Colonic mucosa (tissue), 4 donors: Measurements from ENCODE around the gene TET1. TPM values are rescaled to one million over a fixed set of nuclear protein-coding genes. Genes with fewer than 3 reads are reported as not detected.

Experiments
- DNase-seq: peaks from one replicate; pipeline ENCODE4 v3.0.0-alpha.2; 2020
- H3K27ac ChIP-seq: fragments of 200-600 bp; one replicate; pipeline ENCODE4 v1.8.0; 2021
- H3K27me3 ChIP-seq: fragments of 200-600 bp; one replicate; pipeline ENCODE4 v1.8.0; 2021
- H3K36me3 ChIP-seq: fragments of 200-600 bp; one replicate; pipeline ENCODE4 v1.8.0; 2021
- H3K4me1 ChIP-seq: fragments of 200-600 bp; one replicate; pipeline ENCODE4 v1.8.0; 2021; ENCODE audit warnings: mild to moderate bottlenecking
- H3K4me3 ChIP-seq: fragments of 200-600 bp; one replicate; pipeline ENCODE4 v1.8.0; 2021
- H3K9ac ChIP-seq, 2 donors: one replicate each; pipeline ENCODE4 v1.7.0; 2013; ENCODE audit warnings: control low read depth in 2 of 2, low read depth in 2 of 2, low read length in 2 of 2
- H3K9me3 ChIP-seq: fragments of 200-600 bp; one replicate; pipeline ENCODE4 v1.8.0; 2021
- CTCF ChIP-seq: fragments of 200-600 bp; IDR thresholded peaks from one replicate; pipeline ENCODE4 v1.8.0; 2022; ENCODE audit warnings: antibody characterized with exemption, mild to moderate bottlenecking
- intact Hi-C: fragments of 100-400 bp; cut with DNase I; formaldehyde crosslinking; loops from one replicate; pipeline ENCODE4 v1.14.1; 2022
- total RNA-seq, 2 donors: library from RNA; stranded (reverse); fragmentation: NEBNext Ultra II Directional in 1 of 2; extraction: Animal tissue kit (Norgen Biotek cat#: 25700) in 1 of 2; gene quantifications; one replicate each; pipeline ENCODE4 v1.2.1, GENCODE V29; 2021
- donor health status: healthy.
- donor health status: DM: no; HTN: no; CAD: no.
- donor health status: DM: no; HTN: no; CAD: no.

Gene TET1
- total RNA-seq, 2 donors from 2014 or later, result 0.57 to 1.1 TPM

- Histone ChIP-seq H3K27me3 (no peaks in the 10 kb centered on the region), H3K9ac (no peak overlapping the region), H3K4me3 (no peak overlapping the region), H3K27ac (no peak overlapping the region), H3K4me1 (no peaks in the 10 kb centered on the region), H3K9me3 (no peaks in the 10 kb centered on the region), H3K36me3 (no peaks in the 10 kb centered on the region)
- intact Hi-C loops, result no loop called here
- no peak for TF ChIP-seq CTCF
- DNase-seq, result no peak
These were observed 26.6 kb downstream of the TET1 start for GRCh38 chr10:68586606-68587305.

DNA sequence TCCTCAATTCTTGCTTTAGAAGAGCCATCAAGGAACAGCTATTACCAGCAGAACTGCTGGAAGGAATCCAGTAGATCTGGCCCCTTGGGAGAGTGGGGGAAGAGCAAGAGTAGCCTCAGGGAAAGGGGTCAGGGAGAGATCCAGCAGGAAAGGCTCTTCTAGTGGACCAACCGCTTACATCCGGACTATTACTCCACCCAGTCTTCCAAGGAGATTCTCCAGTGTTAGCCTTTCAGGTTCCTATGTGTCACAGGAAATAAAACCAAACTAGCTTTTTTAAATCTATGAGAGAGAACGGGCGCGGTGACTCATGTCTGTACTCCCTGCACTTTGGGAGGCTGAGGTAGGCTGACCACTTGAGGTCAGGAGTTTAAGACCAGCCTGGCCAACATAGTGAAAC lies 34.3 kb downstream of the TET1 start:
- Histone ChIP-seq H3K27me3 (no peaks in the 10 kb centered on the region), H3K27ac (no peak overlapping the region), H3K4me3 (no peak overlapping the region), H3K4me1 (no peaks in the 10 kb centered on the region), H3K9me3 (no peaks in the 10 kb centered on the region), H3K9ac (no peak overlapping the region), H3K36me3 (no peaks in the 10 kb centered on the region)
- intact Hi-C loops, result no loop called here
- DNase-seq, result no peak
- TF ChIP-seq CTCF, result no peak

DNA sequence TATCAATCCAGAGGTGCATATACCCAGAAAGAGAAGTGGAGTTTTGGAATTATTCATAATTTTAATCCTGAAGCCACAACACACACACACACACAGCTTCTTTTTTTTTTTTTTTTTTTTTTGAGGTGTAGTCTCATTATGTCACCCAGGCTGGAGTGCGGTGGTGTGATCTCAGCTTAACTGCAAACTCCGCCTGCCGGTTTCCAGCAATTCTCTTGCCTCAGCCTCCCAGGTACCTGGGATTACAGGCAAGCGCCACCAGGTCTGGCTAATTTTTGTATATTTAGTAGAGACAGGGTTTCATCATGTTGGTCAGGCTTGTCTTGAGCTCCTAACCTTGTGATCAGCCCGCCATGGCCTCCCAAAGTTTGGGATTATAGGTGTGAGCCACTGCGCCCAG lies 35.4 kb downstream of the TET1 start:
- TF ChIP-seq CTCF, result no peak
- no peak overlapping the region for H3K4me3 ChIP-seq
- intact Hi-C loops, result no loop called here
- no peak overlapping the region for H3K27ac ChIP-seq
- no peaks in the 10 kb centered on the region for H3K27me3 ChIP-seq
- no peak for DNase-seq
- H3K4me1 ChIP-seq, result no peaks in the 10 kb centered on the region
- H3K9me3 ChIP-seq, result no peaks in the 10 kb centered on the region
- no peak overlapping the region for H3K9ac ChIP-seq
- no peaks in the 10 kb centered on the region for H3K36me3 ChIP-seq

DNA sequence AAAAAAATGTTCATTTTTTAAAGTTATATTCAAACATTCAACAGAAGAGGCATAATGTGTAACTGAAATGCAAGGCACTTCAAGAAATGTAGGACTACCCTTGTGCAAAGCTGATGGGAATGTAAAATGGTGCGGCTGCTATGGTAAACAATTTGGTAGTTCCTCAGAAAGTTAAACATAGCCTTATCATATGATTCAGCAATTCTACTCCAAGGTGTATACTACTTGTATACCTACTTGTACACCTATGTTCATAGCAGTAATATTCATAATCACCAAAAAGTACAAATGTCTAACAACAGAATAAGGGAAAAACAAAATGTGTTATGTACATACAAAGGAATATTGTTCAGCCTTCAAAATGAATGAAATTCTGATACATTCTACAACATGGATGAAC lies 37.3 kb downstream of the TET1 start:
- Histone ChIP-seq H3K4me3 (no peak overlapping the region), H3K4me1 (no peaks in the 10 kb centered on the region), H3K27me3 (no peaks in the 10 kb centered on the region), H3K9ac (no peak overlapping the region), H3K36me3 (no peaks in the 10 kb centered on the region), H3K27ac (no peak overlapping the region), H3K9me3 (no peaks in the 10 kb centered on the region)
- no peak for TF ChIP-seq CTCF
- DNase-seq, result no peak
- intact Hi-C loops, result no loop called here

GRCh38 chr10:68598978-68599770 lies 39.0 kb downstream of the TET1 start:
- peak overlapping the region; percentile 41 for H3K4me3 ChIP-seq
- intact Hi-C loops, result no loop called here

More at GRCh38 chr10:68598978-68599770, 39.0 kb downstream of the TET1 start:
- H3K9me3 ChIP-seq, result no peaks in the 10 kb centered on the region
- no peaks in the 10 kb centered on the region for H3K36me3 ChIP-seq
- H3K9ac ChIP-seq, result peak overlapping the region; percentile 36 to 73
- no peak for TF ChIP-seq CTCF
- DNase-seq, result peak; percentile 32
- no peaks in the 10 kb centered on the region for H3K4me1 ChIP-seq
- peak overlapping the region; percentile 5 for H3K27ac ChIP-seq
- no peaks in the 10 kb centered on the region for H3K27me3 ChIP-seq
